Measurements from ENCODE around the gene ZBTB5.
"Not testable (repeated sequence)": the region's sequence is repeated elsewhere in the genome, so short reads cannot be mapped to it uniquely, and the experiment has no call there.

Gene ZBTB5

DNA sequence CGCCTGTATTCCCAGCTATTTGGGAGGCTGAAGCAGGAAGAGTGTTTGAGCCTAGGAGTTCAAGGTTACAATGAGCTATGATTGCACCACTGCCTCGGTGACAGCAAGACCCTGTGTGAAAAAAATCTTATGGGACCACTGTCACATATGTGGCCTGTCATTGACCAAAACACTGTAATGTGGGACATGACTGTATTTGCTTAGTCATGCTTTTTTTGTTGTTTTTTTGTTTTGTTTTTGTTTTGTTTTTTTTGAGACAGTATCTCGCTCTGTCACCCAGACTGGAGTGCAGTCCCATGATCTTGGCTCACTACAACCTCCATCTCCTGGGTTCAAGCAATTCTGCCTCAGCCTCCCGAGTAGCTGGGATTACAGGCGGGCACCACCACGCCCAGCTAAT, 34.0 kb upstream of the ZBTB5 start:
- H3K27ac Mint-ChIP-seq, result peak overlapping the region; percentile 34
- H3K4me3 Mint-ChIP-seq, result no peak overlapping the region
- H3K9me3 Mint-ChIP-seq, result no peaks in the 10 kb centered on the region
- H3K4me1 Mint-ChIP-seq (ENCODE audit: low read depth), result peaks cover 15% of the 10 kb centered on the region
- H3K27me3 Mint-ChIP-seq, result no peaks in the 10 kb centered on the region
- H3K36me3 Mint-ChIP-seq (ENCODE audit: low read depth), result peaks cover 87% of the 10 kb centered on the region

DNA sequence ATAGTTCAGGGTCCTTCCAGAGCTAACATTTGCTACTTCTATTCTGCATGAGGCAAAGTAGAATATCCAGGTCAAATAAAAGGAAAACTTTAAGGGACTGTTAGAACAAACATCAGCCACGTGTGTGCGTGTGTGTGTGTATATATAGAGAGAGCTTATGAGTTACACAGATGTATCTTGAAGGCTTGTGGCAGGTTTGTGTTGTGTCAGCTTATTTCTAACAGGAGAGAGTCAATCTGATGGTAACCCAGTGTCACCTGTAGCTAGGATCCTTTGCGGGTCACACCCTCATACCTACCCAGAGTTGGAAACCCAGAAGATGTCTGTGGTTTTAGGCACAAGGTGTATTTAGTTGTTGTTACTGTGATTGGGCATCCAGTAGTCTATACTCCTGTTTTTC, 33.2 kb upstream of the ZBTB5 start:
- H3K4me3 Mint-ChIP-seq, result no peak overlapping the region
- no peaks in the 10 kb centered on the region for H3K9me3 Mint-ChIP-seq
- no peak overlapping the region for H3K27ac Mint-ChIP-seq
- no peaks in the 10 kb centered on the region for H3K27me3 Mint-ChIP-seq
- peaks cover 87% of the 10 kb centered on the region for H3K36me3 Mint-ChIP-seq (ENCODE audit: low read depth)
- H3K4me1 Mint-ChIP-seq (ENCODE audit: low read depth), result peaks cover 8% of the 10 kb centered on the region

DNA sequence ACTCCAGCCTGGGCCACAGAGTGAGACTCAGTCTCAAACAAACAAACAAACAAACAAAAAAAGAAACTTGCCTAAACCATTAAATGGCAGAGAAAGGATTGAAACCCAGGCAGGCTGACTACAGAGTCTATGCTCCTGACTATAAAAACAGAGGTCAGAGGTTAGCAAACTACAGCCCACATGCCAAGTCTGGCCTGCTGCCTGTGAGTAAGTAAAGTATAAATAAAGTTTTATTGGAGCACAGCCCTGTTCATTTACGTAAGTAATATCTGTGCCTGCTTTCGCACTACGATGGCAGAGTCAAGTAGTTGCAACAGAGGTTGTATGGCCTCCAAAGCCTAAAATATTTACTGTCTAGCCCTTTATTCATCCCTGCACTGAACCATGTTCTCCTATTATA, 32.1 kb upstream of the ZBTB5 start:
- H3K4me1 Mint-ChIP-seq (ENCODE audit: low read depth), result no peaks in the 10 kb centered on the region
- no peaks in the 10 kb centered on the region for H3K27me3 Mint-ChIP-seq
- peaks cover 87% of the 10 kb centered on the region for H3K36me3 Mint-ChIP-seq (ENCODE audit: low read depth)
- H3K27ac Mint-ChIP-seq, result no peak overlapping the region
- no peak overlapping the region for H3K4me3 Mint-ChIP-seq
- no peaks in the 10 kb centered on the region for H3K9me3 Mint-ChIP-seq

DNA sequence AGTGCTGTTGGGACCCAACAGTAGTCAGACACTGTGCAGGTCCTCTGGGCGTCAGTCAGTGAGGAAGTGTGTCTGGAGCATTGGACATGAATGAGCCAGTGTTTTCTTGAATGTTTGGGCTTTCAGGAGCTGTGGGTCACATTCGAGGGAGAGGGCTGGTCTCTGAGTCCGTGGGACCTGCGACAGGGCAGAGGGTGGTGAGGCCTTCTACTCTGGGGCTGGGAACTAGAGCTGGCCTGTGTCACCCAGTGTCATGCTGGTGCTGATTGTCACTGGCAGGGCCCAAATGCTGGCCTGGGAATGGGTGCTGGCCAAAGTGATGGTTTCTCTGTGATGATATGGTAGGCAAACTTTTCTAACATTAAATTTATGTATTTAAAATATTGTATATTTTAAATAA, 30.8 kb upstream of the ZBTB5 start:
- Mint-ChIP-seq H3K4me1 (ENCODE audit: low read depth) (no peaks in the 10 kb centered on the region), H3K36me3 (ENCODE audit: low read depth) (peaks cover 84% of the 10 kb centered on the region), H3K9me3 (no peaks in the 10 kb centered on the region), H3K27ac (no peak overlapping the region), H3K27me3 (no peaks in the 10 kb centered on the region), H3K4me3 (no peak overlapping the region)

DNA sequence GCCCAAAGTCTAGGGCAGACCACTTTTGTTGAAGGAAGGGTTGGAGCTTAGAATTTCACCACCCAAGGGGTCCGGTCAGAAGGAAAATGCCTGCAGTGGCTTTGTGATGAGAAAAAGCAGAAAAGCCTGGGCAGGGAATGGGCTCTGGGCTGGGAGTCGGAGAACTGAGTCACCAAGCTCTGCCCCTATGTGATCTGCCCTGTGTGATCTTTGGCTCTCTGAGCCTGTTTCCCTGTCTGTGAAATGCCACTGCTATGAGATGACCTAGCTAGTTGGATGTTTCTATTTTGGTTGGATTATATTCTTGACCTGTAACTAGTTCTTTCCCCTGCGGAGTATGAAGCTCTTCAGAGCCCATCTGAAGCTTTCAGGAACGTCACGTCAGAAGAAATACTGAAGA, 30.3 kb upstream of the ZBTB5 start:
- H3K4me1 Mint-ChIP-seq (ENCODE audit: low read depth), result peaks cover 3% of the 10 kb centered on the region
- no peaks in the 10 kb centered on the region for H3K27me3 Mint-ChIP-seq
- H3K9me3 Mint-ChIP-seq, result no peaks in the 10 kb centered on the region
- no peak overlapping the region for H3K4me3 Mint-ChIP-seq
- H3K36me3 Mint-ChIP-seq (ENCODE audit: low read depth), result peaks cover 85% of the 10 kb centered on the region
- H3K27ac Mint-ChIP-seq, result no peak overlapping the region

DNA sequence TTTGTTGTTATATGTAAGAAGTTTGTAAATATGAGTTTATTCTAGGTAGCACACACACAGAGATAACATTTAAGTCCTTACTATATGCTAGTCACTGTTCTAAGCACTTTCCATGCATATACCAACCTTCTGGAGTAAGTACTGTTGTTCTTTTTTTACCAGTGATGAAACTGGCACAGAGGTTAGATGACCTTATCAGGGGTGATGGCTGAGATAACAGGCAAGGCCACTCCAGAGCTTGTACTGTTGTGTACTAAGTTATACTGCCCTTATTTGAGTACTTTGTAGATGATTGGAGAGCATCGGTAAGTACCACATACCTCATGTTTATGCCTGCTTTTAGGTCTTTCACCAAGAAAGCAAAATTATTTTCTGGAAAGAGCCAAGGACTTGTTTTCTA, 26.7 kb upstream of the ZBTB5 start:
- Mint-ChIP-seq H3K4me1 (ENCODE audit: low read depth) (peaks cover 30% of the 10 kb centered on the region), H3K4me3 (no peak overlapping the region), H3K36me3 (ENCODE audit: low read depth) (peaks cover 92% of the 10 kb centered on the region), H3K27ac (no peak overlapping the region), H3K27me3 (no peaks in the 10 kb centered on the region), H3K9me3 (no peaks in the 10 kb centered on the region)

DNA sequence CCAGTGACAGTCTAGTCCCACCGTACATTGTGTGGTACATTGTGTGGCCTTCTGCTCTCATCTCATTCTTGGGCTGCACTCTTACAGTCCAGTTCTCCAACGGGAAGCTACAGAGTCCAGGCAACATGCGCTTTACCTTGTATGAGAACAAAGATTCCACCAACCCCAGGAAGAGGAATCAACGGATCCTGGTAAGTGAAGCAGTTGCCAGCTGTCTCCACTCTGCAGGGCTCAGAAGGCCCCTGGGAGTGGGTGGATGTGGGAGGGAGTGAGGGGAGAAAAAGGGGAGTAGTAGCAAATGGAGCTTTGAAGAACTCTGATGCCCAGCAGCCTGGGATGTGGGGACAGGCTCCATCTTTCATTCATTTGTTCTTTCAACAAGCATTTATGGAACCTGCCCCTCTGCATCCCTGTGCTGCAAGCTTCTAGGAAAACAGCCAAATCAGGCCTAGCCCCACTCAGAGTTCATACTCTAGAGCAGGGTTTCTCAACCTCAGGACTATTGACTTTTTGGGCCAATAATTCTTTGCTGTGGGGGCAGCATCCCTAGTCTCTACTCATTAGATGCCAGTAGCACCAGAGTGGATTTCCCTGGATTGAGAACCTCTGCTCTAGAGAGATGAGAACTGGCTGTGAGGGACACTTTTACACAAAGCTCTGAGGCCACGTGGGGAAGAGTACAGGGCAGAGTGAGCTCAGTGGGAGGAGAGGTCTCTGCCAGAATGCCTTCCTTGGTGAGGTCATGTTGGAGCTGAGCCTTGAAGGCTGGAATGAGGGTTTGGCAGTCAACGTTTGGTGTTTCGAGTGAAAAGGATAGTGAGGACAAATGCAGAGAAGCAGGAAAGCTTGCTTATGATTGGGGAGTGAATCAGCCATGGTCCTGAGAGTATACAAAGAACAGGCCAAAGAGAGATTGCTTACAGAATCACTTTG, 21.6 kb upstream of the ZBTB5 start:
- H3K9me3 Mint-ChIP-seq, result no peaks in the 10 kb centered on the region
- H3K4me1 Mint-ChIP-seq (ENCODE audit: low read depth), result peaks cover 45% of the 10 kb centered on the region
- H3K4me3 Mint-ChIP-seq, result peak overlapping the region; percentile 94
- H3K27ac Mint-ChIP-seq, result peak overlapping the region; percentile 94
- peaks cover 52% of the 10 kb centered on the region for H3K36me3 Mint-ChIP-seq (ENCODE audit: low read depth)
- H3K27me3 Mint-ChIP-seq, result peaks cover under 1% of the 10 kb centered on the region

DNA sequence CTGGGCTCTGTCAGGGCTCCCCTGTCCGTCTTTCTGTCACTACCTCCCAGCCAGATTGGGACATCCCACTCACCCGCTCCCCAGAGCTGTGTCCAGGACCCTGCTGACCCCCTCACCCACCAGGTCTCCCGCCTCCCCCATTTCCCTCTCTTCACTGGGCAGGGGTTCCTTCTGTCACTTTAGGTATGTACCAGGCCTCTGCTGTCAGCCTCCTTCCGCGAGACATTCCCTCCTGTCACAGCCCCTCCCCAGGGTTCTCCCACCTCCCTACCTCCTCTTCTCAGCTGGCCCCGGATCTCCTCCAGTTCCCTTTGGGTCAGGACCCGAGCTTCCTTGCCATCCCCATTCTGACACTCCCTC, 21.0 kb upstream of the ZBTB5 start:
- Mint-ChIP-seq H3K27me3 (peaks cover 7% of the 10 kb centered on the region), H3K36me3 (ENCODE audit: low read depth) (peaks cover 48% of the 10 kb centered on the region), H3K4me1 (ENCODE audit: low read depth) (peaks cover 45% of the 10 kb centered on the region), H3K27ac (peak overlapping the region; percentile 94), H3K9me3 (no peaks in the 10 kb centered on the region), H3K4me3 (peak overlapping the region; percentile 94)

DNA sequence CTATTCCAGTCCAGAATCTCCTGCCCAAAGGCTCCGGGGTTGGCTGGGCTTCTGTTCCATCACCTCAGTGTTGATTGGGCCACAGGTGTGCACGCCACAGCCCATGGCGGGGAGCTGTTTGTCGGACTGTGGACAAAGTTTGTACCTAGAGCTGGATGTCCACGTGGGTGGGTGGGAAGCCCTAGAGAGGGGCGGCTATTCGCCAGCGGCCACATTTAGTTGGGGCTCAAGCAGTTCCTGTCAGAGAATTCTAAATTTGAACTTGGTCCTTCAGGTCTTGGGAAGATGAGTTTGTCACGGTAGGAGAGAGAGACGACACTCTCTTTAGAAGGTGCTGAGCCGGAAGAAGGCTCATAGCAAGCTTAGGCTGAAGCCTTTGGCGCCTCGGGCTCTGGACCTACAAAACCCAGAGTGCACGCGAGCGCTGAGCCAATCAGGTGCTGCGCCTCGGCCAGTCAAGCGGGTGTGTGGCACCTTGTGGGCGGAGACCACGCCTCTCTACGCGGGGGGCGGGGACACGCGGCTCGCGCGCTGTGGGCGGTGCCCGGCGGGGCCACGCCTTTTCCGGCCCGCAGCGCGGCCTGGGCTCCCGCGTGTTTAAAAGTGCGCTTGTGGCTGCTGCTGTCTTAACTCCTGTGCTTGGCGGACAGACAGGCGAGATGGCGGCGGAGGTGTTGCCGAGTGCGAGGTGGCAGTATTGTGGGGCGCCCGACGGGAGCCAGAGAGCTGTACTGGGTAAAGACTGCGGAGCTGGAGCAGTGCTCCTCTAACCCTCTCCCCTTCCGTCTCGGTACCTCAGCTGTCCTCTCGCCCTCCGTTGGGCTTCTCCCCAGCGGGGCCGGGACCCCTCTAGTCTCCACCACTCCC, 20.4 kb upstream of the ZBTB5 start, which contains the start of gene POLR1E:
POLR1E (plus strand) TSS at position 560 of the 867 bp plus-strand sequence; CDS start at position 660, 100 bp downstream.
- Mint-ChIP-seq H3K27me3 (peaks cover 7% of the 10 kb centered on the region), H3K9me3 (no peaks in the 10 kb centered on the region), H3K4me3 (peak within 1 kb of the TSS; percentile 94)

DNA sequence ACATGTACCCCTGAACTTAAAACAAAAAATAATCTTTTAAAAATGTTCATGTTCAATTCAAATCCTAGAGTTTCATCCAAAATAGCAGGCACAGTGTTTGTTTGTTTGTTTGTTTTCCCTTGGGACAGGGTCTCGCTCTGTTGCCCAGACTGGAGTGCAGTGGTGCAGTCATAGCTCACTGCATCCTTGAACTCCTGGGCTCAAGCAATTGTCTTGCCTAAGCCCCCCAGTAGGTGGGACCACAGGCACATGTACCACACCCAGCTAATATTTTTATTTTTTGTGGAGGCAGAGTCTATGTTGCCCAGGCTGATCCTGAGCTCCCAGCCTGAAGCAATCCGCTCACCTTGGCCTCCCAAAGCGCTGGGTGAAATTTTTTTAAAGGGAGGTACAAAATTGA, 15.5 kb upstream of the ZBTB5 start:
- Mint-ChIP-seq H3K27me3 (peaks cover 23% of the 10 kb centered on the region), H3K4me1 (ENCODE audit: low read depth) (peaks cover 10% of the 10 kb centered on the region), H3K4me3 (no peak overlapping the region), H3K9me3 (no peaks in the 10 kb centered on the region), H3K27ac (no peak overlapping the region), H3K36me3 (ENCODE audit: low read depth) (no peaks in the 10 kb centered on the region)

More for the DNA sequence above, 20.4 kb upstream of the ZBTB5 start, which contains the start of gene POLR1E:
- Mint-ChIP-seq H3K36me3 (ENCODE audit: low read depth) (peaks cover 42% of the 10 kb centered on the region), H3K4me1 (ENCODE audit: low read depth) (peaks cover 42% of the 10 kb centered on the region), H3K27ac (peak within 1 kb of the TSS; percentile 95)

DNA sequence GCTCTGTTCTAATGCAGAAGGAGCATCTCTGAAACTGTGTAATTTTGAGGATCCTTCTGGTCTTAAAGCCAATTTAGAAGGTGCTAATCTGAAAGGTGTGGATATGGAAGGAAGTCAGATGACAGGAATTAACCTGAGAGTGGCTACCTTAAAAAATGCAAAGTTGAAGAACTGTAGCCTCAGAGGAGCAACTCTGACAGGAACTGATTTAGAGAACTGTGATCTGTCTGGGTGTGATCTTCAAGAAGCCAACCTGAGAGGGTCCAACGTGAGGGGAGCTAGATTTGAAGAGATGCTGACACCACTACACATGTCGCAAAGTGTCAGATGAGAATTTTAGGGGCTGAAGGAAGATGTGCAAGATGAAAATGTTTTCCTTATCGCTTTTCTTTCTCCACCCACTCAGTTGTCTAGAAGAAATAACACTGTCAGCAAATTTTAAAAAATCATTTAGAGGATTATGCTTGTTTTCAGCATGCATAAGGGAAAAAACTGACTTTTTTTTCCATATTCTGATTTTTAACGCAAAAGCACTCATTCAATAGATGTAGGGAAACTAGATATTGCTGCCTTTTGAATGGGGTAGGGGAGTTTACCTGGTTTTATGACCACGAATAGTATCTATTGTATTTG, 12.9 kb upstream of the ZBTB5 start:
- not testable (repeated sequence) for H3K36me3 Mint-ChIP-seq (ENCODE audit: low read depth); H3K9me3 Mint-ChIP-seq; H3K4me1 Mint-ChIP-seq (ENCODE audit: low read depth); H3K27ac Mint-ChIP-seq; H3K4me3 Mint-ChIP-seq
- H3K27me3 Mint-ChIP-seq, result peaks cover 23% of the 10 kb centered on the region

DNA sequence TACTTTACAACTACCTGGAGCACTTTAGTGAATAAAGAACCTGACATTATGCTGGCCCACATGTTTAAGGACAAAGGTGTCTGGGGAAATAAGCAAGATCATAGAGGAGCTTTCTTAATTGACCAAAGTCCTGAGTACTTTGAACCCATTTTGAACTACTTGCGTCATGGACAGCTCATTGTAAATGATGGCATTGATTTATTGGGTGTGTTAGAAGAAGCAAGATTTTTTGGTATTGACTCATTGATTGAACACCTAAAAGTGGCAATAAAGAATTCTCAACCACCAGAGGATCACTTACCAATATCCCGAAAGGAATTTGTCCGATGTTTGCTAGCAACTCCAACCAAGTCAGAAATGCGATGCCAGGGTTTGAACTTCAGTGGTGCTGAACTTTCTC, 12.2 kb upstream of the ZBTB5 start:
- H3K27me3 Mint-ChIP-seq, result peaks cover 23% of the 10 kb centered on the region
- not testable (repeated sequence) for H3K27ac Mint-ChIP-seq; H3K9me3 Mint-ChIP-seq; H3K4me3 Mint-ChIP-seq; H3K36me3 Mint-ChIP-seq (ENCODE audit: low read depth); H3K4me1 Mint-ChIP-seq (ENCODE audit: low read depth)

DNA sequence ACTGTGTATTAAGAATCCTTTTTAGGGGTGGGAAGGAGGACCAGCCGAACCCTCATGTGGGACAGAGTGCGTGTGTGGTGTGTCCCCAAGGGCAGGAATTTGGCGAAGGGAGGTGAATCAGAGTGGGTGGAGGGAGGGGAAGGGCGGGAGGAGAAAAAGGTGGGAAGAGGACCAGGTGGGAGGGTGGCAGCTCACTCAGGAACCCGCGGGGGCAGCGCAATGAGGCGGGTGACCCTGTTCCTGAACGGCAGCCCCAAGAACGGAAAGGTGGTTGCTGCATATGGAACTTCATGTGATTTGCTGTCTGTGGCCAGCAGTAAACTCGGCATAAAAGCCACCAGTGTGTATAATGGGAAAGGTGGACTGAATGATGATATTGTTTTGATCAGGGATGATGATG, 11.7 kb upstream of the ZBTB5 start:
- Mint-ChIP-seq H3K27me3 (peaks cover 22% of the 10 kb centered on the region), H3K4me3 (no peak overlapping the region), H3K36me3 (ENCODE audit: low read depth) (no peaks in the 10 kb centered on the region), H3K27ac (no peak overlapping the region), H3K9me3 (peaks cover 6% of the 10 kb centered on the region), H3K4me1 (ENCODE audit: low read depth) (peaks cover 7% of the 10 kb centered on the region)

DNA sequence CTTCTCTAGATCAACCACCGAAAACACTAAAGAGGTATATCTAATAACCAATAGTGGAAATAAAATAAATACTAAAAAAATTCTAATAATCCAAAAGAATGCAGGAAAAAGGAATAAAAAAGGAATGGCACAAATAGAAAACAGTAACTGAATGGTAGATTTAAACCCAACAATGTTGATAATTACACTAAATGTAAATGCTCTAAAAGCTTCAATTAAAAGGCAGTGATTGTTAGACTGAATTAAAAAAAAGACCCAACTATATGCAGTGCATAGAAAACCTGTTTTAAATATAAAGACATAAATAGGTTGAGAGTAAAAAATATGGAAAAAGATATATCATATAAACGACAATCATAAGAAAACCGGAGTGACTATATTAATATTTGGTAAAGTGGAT, 9.2 kb upstream of the ZBTB5 start:
- H3K9me3 Mint-ChIP-seq, result peaks cover 6% of the 10 kb centered on the region
- H3K27me3 Mint-ChIP-seq, result peaks cover 16% of the 10 kb centered on the region
- no peaks in the 10 kb centered on the region for H3K36me3 Mint-ChIP-seq (ENCODE audit: low read depth)
- no peak overlapping the region for H3K4me3 Mint-ChIP-seq
- H3K27ac Mint-ChIP-seq, result no peak overlapping the region
- peaks cover 8% of the 10 kb centered on the region for H3K4me1 Mint-ChIP-seq (ENCODE audit: low read depth)

DNA sequence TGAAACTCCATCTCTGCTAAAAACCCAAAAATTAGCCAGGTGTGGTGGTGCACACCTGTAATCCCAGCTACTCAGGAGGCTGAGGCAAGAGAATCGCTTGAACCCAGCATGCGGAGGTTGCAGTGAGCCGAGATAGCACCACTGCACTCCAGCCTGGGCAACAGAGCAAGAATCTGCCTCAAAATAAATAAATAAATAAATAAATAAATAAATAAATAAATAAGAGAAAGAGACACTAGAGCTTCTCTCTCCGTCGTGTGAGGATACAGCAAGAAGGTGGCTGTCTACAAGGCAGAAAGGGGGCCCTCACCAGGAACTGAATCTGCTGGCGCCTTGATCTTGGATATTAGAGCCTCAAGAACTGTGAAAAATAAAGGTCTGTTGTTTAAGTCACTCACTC, 8.7 kb upstream of the ZBTB5 start:
- H3K27me3 Mint-ChIP-seq, result peaks cover 16% of the 10 kb centered on the region
- not testable (repeated sequence) for H3K36me3 Mint-ChIP-seq (ENCODE audit: low read depth); H3K4me1 Mint-ChIP-seq (ENCODE audit: low read depth); H3K27ac Mint-ChIP-seq; H3K4me3 Mint-ChIP-seq; H3K9me3 Mint-ChIP-seq
